Spleen (tissue), 11 donors: ENCODE data around the gene ST6GALNAC1. TPM values are rescaled to one million over a fixed set of nuclear protein-coding genes. Genes with fewer than 3 reads are reported as not detected.
A peak's percentile ranks its signal among the peaks of the same experiment; 100 is the strongest.

ENCODE experiments used
- DNase-seq: peaks from one replicate; pipeline ENCODE4 v3.0.0-alpha.2; 2020
- H3K27ac ChIP-seq, 8 donors: fragments of 200-600 bp; sonication (generic) in 7 of 8; 1 replicate in 4 of 8; 2 replicates in 4 of 8; pipeline versions ENCODE4 v1.5.0 to v1.8.0; 2016 to 2021; ENCODE audit warnings: inconsistent platforms in 4 of 8, mild to moderate bottlenecking in 4 of 8, moderate library complexity in 1 of 8
- H3K27me3 ChIP-seq, 7 donors: fragments of 200-600 bp; sonication (generic) in 6 of 7; replicated peaks in 1 of 7; 1 replicate in 4 of 7; 2 replicates in 3 of 7; pipeline versions ENCODE4 v1.5.0 to v1.8.0; 2016 to 2021; ENCODE audit warnings: inconsistent platforms in 3 of 7, mild to moderate bottlenecking in 1 of 7
- H3K36me3 ChIP-seq, 6 donors: fragments of 200-600 bp; sonication (generic) in 5 of 6; 1 replicate in 4 of 6; 2 replicates in 2 of 6; pipeline versions ENCODE4 v1.5.0 to v1.8.0; 2016 to 2021; ENCODE audit warnings: inconsistent platforms in 2 of 6
- H3K4me1 ChIP-seq, 6 donors: fragments of 200-600 bp; sonication (generic) in 5 of 6; 1 replicate in 3 of 6; 2 replicates in 3 of 6; pipeline versions ENCODE4 v1.5.0 to v1.8.0; 2016 to 2021; ENCODE audit warnings: inconsistent platforms in 3 of 6
- H3K4me3 ChIP-seq, 8 donors: fragments of 200-600 bp; sonication (generic) in 7 of 8; 1 replicate in 4 of 8; 2 replicates in 4 of 8; pipeline versions ENCODE4 v1.5.0 to v1.8.0; 2016 to 2021; ENCODE audit warnings: inconsistent platforms in 4 of 8, mild to moderate bottlenecking in 4 of 8, moderate library complexity in 2 of 8
- H3K9me3 ChIP-seq, 8 donors: fragments of 200-600 bp; sonication (generic) in 7 of 8; 1 replicate in 4 of 8; 2 replicates in 4 of 8; pipeline versions ENCODE4 v1.5.0 to v1.8.0; 2016 to 2021; ENCODE audit warnings: inconsistent platforms in 4 of 8
- POLR2A ChIP-seq, 3 donors: fragments of 450-650 bp; IDR thresholded peaks; one replicate each; pipeline ENCODE4 v1.5.1; 2017; ENCODE audit warnings: antibody characterized with exemption in 3 of 3, mild to moderate bottlenecking in 1 of 3
- POLR2AphosphoS5 ChIP-seq, 3 donors: sonication (generic); formaldehyde crosslinking; IDR thresholded peaks; one replicate each; pipeline ENCODE4 v1.5.1; 2017; ENCODE audit warnings: antibody characterized with exemption in 3 of 3
- WGBS, 5 donors: extraction: QIAGEN DNeasy Blood & Tissue Kit in 3 of 5; methylation state at CpG; one replicate each; pipeline versions ENCODE4 v1.1.5 to v1.1.7; 2013 to 2018; 5-methylcytosine and 5-hydroxymethylcytosine counted together
- intact Hi-C: fragments of 100-400 bp; cut with DNase I; formaldehyde crosslinking; loops from one replicate; pipeline ENCODE4 v1.15.0; 2023; ENCODE audit warnings: low total_unique reads
- polyA plus RNA-seq, 3 donors: library from polyadenylated mRNA; stranded (reverse); fragments of 200-250 nt; gene quantifications; one replicate each; pipeline ENCODE4 v1.2.1, GENCODE V29; 2013
- total RNA-seq, 7 donors: library from RNA; depleted of rRNA in 3 of 7; stranded (reverse); fragments of >200 nt in 3 of 7; fragmentation: NEBNext Ultra II Directional in 4 of 7; extraction: Animal tissue kit (Norgen Biotek cat#: 25700) in 4 of 7; gene quantifications; one replicate each; pipeline versions ENCODE4 v1.1.0 to v1.2.1, GENCODE V29; 2016 to 2021
- TF ChIP-seq, protein P1 (sequence below), 11 experiments: fragments of 200-600 bp in 7 of 11; fragments of 450-650 bp in 4 of 11; sonication (generic) in 4 of 11; IDR thresholded peaks in 8 of 11; conservative IDR thresholded peaks in 3 of 11; 1 replicate in 7 of 11; 2 replicates in 4 of 11; pipeline versions ENCODE4 v1.4.0 to v1.8.0; 2016 to 2021; ENCODE audit warnings: antibody characterized with exemption in 11 of 11, inconsistent platforms in 4 of 11, mild to moderate bottlenecking in 1 of 11
- donor health status: healthy with polysubstance abuse.
- donor health status: DM: no; HTN: no; CAD: no; lungs with moderate emphysema.
- donor health status: DM: no; HTN: no; CAD: no.
- donor health status: Bipolar disorder and iron deficiency.
- donor health status: healthy.
- donor health status: DM: no; HTN: no; CAD: no.
- donor health status: DM: yes; HTN: yes; CAD: no.

Gene ST6GALNAC1
- total and polyA plus RNA-seq, 10 donors: 2.3 to 25.3 (median 12.9) TPM

DNA sequence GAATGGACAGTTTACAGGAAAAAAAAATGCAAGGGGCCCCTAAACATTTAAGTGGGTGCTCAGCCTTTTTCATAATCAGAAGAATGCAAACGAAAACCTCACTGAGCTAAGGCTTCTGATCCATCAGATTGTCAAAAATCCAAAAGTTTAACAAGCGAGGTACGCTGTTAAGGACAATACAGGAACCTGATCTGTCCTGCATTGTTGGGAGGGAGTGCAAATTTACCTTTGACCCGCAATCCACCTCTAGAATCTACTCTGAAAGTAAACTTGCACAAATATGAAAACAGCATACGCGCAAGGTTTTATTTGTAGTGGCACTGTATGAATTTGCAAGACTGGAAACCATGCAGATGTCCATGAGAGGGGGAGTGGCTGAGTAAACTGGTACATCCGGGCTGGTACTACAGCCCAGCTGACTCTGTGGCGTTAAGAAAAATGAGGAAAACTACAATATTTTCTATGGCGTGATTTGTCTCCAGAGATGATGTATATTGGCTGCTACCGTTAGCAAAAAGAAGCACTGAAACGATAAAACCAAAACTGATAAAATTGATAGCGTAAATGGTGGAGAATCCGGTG is 28.8 kb upstream of the ST6GALNAC1 start:
- Histone ChIP-seq H3K4me1 (peaks cover 6 to 34% (median 24%) of the 10 kb centered on the region in 6 donors), H3K27ac (peak overlapping the region; percentile 71 to 95 (median 92)), H3K27me3 (no peaks in the 10 kb centered on the region), H3K36me3 (peaks cover 0 to 26% (median 0%) of the 10 kb centered on the region in 6 donors), H3K4me3 (peak overlapping the region; percentile 37 to 74 (median 56)), H3K9me3 (no peaks in the 10 kb centered on the region)
- DNase-seq: no peak
- no peak for TF ChIP-seq POLR2A (IDR thresholded peaks at IDR 0.05)
- TF ChIP-seq POLR2AphosphoS5 (IDR thresholded peaks at IDR 0.05): no peak
- TF ChIP-seq, protein P1, sequence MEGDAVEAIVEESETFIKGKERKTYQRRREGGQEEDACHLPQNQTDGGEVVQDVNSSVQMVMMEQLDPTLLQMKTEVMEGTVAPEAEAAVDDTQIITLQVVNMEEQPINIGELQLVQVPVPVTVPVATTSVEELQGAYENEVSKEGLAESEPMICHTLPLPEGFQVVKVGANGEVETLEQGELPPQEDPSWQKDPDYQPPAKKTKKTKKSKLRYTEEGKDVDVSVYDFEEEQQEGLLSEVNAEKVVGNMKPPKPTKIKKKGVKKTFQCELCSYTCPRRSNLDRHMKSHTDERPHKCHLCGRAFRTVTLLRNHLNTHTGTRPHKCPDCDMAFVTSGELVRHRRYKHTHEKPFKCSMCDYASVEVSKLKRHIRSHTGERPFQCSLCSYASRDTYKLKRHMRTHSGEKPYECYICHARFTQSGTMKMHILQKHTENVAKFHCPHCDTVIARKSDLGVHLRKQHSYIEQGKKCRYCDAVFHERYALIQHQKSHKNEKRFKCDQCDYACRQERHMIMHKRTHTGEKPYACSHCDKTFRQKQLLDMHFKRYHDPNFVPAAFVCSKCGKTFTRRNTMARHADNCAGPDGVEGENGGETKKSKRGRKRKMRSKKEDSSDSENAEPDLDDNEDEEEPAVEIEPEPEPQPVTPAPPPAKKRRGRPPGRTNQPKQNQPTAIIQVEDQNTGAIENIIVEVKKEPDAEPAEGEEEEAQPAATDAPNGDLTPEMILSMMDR (IDR thresholded peaks at IDR 0.05 in 8 of 11, conservative IDR thresholded peaks at IDR 0.05 in 3 of 11): no peak
- intact Hi-C loops: no loop called here
- 44 to 53% (median 47%) methylated on average over 13 of the region's 13 CpGs for WGBS, 5 donors

DNA sequence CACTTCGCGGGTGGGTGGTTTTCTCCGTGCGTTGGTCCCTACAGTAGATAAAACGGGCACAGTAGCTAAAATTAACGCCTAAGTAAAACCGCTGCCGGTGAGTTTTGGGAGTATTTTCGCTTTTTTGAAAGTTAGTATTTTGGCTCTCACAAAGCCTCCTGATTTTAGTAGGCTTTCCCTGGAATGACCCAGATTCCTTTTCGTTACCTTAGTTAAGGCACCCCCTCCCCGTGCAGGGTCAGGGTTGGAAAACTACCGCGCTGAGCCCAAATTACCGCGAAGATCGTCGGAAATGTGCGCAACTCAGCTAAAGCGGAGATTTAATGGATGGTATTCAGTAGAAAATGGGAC is 28.3 kb upstream of the ST6GALNAC1 start:
- TF ChIP-seq POLR2A (IDR thresholded peaks at IDR 0.05) (peak in 1 of 3 donors; percentile 83), POLR2AphosphoS5 (IDR thresholded peaks at IDR 0.05) (no peak)
- TF ChIP-seq, protein P1 (IDR thresholded peaks at IDR 0.05 in 8 of 11, conservative IDR thresholded peaks at IDR 0.05 in 3 of 11): peak in 3 of 11 experiments; percentile 9 to 45 (median 38)
- Histone ChIP-seq H3K36me3 (peaks cover 0 to 22% (median 0%) of the 10 kb centered on the region in 6 donors), H3K4me1 (peaks cover 6 to 34% (median 24%) of the 10 kb centered on the region in 6 donors), H3K27me3 (no peaks in the 10 kb centered on the region), H3K4me3 (peak overlapping the region; percentile 37 to 74 (median 56)), H3K27ac (peak overlapping the region; percentile 71 to 95 (median 92)), H3K9me3 (no peaks in the 10 kb centered on the region)
- WGBS, 5 donors: 0 to 2% (median 1%) methylated on average over 19 of the region's 19 CpGs
- intact Hi-C loops: no loop called here
- DNase-seq: no peak

DNA sequence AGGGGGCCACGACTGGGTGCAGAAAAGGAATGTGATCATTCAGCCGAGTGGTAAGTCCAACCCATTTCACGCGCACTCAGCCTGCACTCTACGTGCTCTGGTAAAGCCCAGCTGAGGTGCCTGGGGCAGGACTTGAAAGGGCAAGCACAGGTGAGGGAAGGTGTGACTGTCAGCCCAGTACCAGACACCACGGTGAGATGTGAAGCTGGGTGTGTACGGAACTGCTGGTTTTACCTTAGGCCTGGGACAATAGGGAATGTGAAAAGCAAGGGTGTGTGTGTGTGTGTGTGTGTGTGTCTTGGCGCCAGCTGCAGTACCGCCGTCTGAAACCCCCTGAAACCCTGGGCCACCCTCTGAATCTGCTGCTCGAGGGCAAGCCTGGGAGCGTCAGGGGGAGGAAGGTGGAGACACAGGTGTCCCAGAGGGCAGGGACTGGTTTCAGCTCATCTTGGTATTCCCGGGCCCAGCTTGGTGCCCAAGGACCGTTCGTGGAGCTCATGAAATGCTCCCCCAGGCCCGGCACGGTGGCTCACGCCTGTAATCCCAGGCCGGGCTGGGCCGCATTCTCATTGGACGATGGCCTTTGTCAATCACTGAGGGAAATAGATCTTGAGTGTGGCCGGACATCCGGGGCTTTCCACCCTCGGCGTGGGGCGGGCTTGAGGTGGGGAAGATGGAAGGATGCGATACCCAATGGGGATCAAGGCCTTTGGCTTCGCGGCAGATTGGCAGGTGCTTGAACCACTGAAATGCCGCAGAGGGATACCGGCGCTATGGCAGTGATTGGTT is 27.8 kb upstream of the ST6GALNAC1 start:
- no peaks in the 10 kb centered on the region for H3K27me3 ChIP-seq
- intact Hi-C loops: no loop called here
- TF ChIP-seq, protein P1 (IDR thresholded peaks at IDR 0.05 in 8 of 11, conservative IDR thresholded peaks at IDR 0.05 in 3 of 11): peak in 1 of 11 experiments; percentile 30
- TF ChIP-seq POLR2A (IDR thresholded peaks at IDR 0.05) (no peak), POLR2AphosphoS5 (IDR thresholded peaks at IDR 0.05) (peak; percentile 88 to 92 (median 88))
- H3K4me1 ChIP-seq: peaks cover 6 to 34% (median 24%) of the 10 kb centered on the region in 6 donors
- peak overlapping the region; percentile 37 to 74 (median 56) for H3K4me3 ChIP-seq
- H3K9me3 ChIP-seq: no peaks in the 10 kb centered on the region
- H3K27ac ChIP-seq: peak overlapping the region; percentile 71 to 95 (median 92)
- DNase-seq: peak; percentile 99
- 19 to 27% (median 24%) methylated on average over 27 to 32 of the region's 32 CpGs for WGBS, 5 donors
- H3K36me3 ChIP-seq: peaks cover 0 to 16% (median 0%) of the 10 kb centered on the region in 6 donors

DNA sequence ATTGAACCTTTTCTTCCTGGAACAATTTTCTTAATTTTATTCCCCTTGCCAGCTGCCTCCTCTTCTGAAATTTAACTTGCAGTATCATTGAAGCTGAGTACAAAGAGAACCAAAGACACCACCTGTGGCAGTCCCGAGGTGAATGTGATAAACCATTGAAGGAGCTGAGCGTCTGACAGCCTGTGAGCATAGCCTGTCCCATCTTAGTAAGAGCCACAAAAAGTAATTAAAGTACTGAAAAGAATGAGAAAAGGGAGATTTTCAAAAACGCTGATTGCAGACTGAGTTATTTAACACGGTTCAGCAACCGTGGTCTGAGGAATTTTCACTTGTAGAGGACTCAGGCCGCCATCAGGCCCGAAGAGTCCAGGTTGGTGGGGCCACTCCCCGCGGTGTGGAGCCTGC is 27.2 kb upstream of the ST6GALNAC1 start:
- intact Hi-C loops: no loop called here
- no peaks in the 10 kb centered on the region for H3K27me3 ChIP-seq
- DNase-seq: no peak
- no peaks in the 10 kb centered on the region for H3K9me3 ChIP-seq
- peaks cover 6 to 34% (median 24%) of the 10 kb centered on the region in 6 donors for H3K4me1 ChIP-seq
- WGBS, 5 donors: 63 to 87% (median 76%) methylated on average over 9 of the region's 9 CpGs
- TF ChIP-seq POLR2AphosphoS5 (IDR thresholded peaks at IDR 0.05) (no peak), POLR2A (IDR thresholded peaks at IDR 0.05) (no peak)
- TF ChIP-seq, protein P1 (IDR thresholded peaks at IDR 0.05 in 8 of 11, conservative IDR thresholded peaks at IDR 0.05 in 3 of 11): no peak
- peak overlapping the region in 1 of 8 donors; percentile 74 for H3K4me3 ChIP-seq
- H3K27ac ChIP-seq: peak overlapping the region in 7 of 8 donors; percentile 18 to 94 (median 91)
- peaks cover 0 to 10% (median 0%) of the 10 kb centered on the region in 6 donors for H3K36me3 ChIP-seq
